A673 (cell line): Measurements from ENCODE around the gene LBX1.

Source experiments
- EZH2 ChIP-seq: fragments of 200-600 bp; sonication (generic); IDR thresholded peaks from 2 replicates; pipeline ENCODE4 v1.6.1; 2017; ENCODE audit warnings: borderline replicate concordance, low read depth, mild to moderate bottlenecking, mixed read lengths, antibody characterized with exemption, low read length; ENCODE audit not compliant: poor library complexity, severe bottlenecking
- TF ChIP-seq, protein P1 (sequence below): fragments of 300-800, 200-600 bp; sonication (generic); conservative IDR thresholded peaks from 2 replicates; pipeline ENCODE4 v1.5.1; 2017; ENCODE audit warnings: low read depth, mild to moderate bottlenecking, antibody characterized with exemption, low read length, moderate library complexity, mixed read lengths

- TF ChIP-seq, protein P1, sequence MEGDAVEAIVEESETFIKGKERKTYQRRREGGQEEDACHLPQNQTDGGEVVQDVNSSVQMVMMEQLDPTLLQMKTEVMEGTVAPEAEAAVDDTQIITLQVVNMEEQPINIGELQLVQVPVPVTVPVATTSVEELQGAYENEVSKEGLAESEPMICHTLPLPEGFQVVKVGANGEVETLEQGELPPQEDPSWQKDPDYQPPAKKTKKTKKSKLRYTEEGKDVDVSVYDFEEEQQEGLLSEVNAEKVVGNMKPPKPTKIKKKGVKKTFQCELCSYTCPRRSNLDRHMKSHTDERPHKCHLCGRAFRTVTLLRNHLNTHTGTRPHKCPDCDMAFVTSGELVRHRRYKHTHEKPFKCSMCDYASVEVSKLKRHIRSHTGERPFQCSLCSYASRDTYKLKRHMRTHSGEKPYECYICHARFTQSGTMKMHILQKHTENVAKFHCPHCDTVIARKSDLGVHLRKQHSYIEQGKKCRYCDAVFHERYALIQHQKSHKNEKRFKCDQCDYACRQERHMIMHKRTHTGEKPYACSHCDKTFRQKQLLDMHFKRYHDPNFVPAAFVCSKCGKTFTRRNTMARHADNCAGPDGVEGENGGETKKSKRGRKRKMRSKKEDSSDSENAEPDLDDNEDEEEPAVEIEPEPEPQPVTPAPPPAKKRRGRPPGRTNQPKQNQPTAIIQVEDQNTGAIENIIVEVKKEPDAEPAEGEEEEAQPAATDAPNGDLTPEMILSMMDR, result no peak
- TF ChIP-seq EZH2, result no peak
Observed at GRCh38 chr10:101258179-101258885, 29.1 kb upstream of the LBX1 start.
